Pancreas (tissue), 10 donors: Measurements from ENCODE around the gene SETD7. TPM values are rescaled to one million over a fixed set of nuclear protein-coding genes. Genes with fewer than 3 reads are reported as not detected.
A peak's percentile ranks its signal among the peaks of the same experiment; 100 is the strongest.

ENCODE experiments used
- ATAC-seq, 4 donors: fragments of 200-7000 bp; cut with Tn5 transposase; one replicate each; pipeline versions ENCODE4 v1.8.0 to v1.9.1; 2020; ENCODE audit warnings: mild to moderate bottlenecking in 4 of 4, moderate library complexity in 4 of 4
- DNase-seq, 6 donors: peaks; one replicate each; pipeline ENCODE4 v3.0.0-alpha.2; 2020
- FAIRE-seq: peaks from 2 replicates; lab custom pipeline; 2012; peaks lifted over from hg19 to GRCh38; lab: Jason Lieb, UNC
- H3K27ac ChIP-seq, 4 donors: fragments of 200-600 bp; sonication (generic); 1 replicate in 3 of 4; 2 replicates in 1 of 4; pipeline versions ENCODE4 v1.5.0 to v1.8.0; 2020
- H3K27me3 ChIP-seq, 4 donors: fragments of 200-600 bp; one replicate each; pipeline ENCODE4 v1.8.0; 2021
- H3K36me3 ChIP-seq, 3 donors: fragments of 200-600 bp; sonication (generic) in 1 of 3; one replicate each; pipeline versions ENCODE4 v1.5.0 to v1.8.0; 2020 to 2021
- H3K4me1 ChIP-seq, 3 donors: fragments of 200-600 bp; one replicate each; pipeline ENCODE4 v1.8.0; 2021
- H3K4me3 ChIP-seq, 4 donors: fragments of 200-600 bp; sonication (generic) in 2 of 4; one replicate each; pipeline versions ENCODE4 v1.5.0 to v1.8.0; 2020 to 2021
- H3K9me3 ChIP-seq, 4 donors: fragments of 200-600 bp; one replicate each; pipeline ENCODE4 v1.8.0; 2021
- CTCF ChIP-seq, 4 donors: fragments of 200-600 bp; sonication (generic) in 3 of 4; IDR thresholded peaks; one replicate each; pipeline versions ENCODE4 v1.5.0 to v1.8.0; 2021; ENCODE audit warnings: antibody characterized with exemption in 4 of 4
- WGBS, 2 donors: extraction: QIAGEN DNeasy Blood & Tissue Kit; methylation state at CpG; one replicate each; pipeline ENCODE4 v1.1.7; 2013; 5-methylcytosine and 5-hydroxymethylcytosine counted together
- intact Hi-C, 3 donors: fragments of 100-400 bp; cut with DNase I; formaldehyde crosslinking; loops; one replicate each; pipeline versions ENCODE4 v1.11.1 to v1.14.2; 2022
- polyA plus RNA-seq, 2 donors: library from polyadenylated mRNA; stranded (reverse); fragments of 200-250 nt; gene quantifications; one replicate each; pipeline ENCODE4 v1.2.3, GENCODE V29; 2013
- total RNA-seq, 6 donors: library from RNA; stranded (reverse); fragmentation: NEBNext Ultra II Directional in 4 of 6; extraction: Animal tissue kit (Norgen Biotek cat#: 25700) in 4 of 6; gene quantifications; one replicate each; pipeline versions ENCODE4 v1.2.1 to v1.2.4, GENCODE V29; 2021 to 2023
- donor health status: healthy with polysubstance abuse.
- donor health status: DM: no; HTN: no; CAD: no; lungs with moderate emphysema.
- donor health status: DM: no; HTN: no; CAD: no.
- donor health status: control.
- donor health status: control.
- donor health status: Bipolar disorder and iron deficiency.
- donor health status: DM: yes; HTN: yes; CAD: no.
- donor health status: DM: no; HTN: no; CAD: no.
- donor health status: DM: no; HTN: no; CAD: no.
- donor health status: DM: yes; HTN: yes; CAD: no.

SETD7 gene
- total and polyA plus RNA-seq, 8 donors, result 7.1 to 25.1 (median 15.8) TPM

GRCh38 chr4:139535228-139535870 is 20.7 kb downstream of the SETD7 start:
- TF ChIP-seq CTCF (IDR thresholded peaks at IDR 0.05), result no peak
- no peaks in the 10 kb centered on the region for H3K27me3 ChIP-seq
- 37 to 38% methylated on average over 2 of the region's 2 CpGs for WGBS, 2 donors
- no peaks in the 10 kb centered on the region for H3K9me3 ChIP-seq
- no peak overlapping the region for H3K4me3 ChIP-seq
- ATAC-seq (peak; percentile 40 to 60 (median 47)), FAIRE-seq (no peak), DNase-seq (no peak)
- intact Hi-C loops, result no loop called here
- peaks cover 8 to 19% (median 10%) of the 10 kb centered on the region in 3 donors for H3K4me1 ChIP-seq
- no peaks in the 10 kb centered on the region for H3K36me3 ChIP-seq
- peak overlapping the region in 3 of 4 donors; percentile 9 to 37 (median 12) for H3K27ac ChIP-seq

DNA sequence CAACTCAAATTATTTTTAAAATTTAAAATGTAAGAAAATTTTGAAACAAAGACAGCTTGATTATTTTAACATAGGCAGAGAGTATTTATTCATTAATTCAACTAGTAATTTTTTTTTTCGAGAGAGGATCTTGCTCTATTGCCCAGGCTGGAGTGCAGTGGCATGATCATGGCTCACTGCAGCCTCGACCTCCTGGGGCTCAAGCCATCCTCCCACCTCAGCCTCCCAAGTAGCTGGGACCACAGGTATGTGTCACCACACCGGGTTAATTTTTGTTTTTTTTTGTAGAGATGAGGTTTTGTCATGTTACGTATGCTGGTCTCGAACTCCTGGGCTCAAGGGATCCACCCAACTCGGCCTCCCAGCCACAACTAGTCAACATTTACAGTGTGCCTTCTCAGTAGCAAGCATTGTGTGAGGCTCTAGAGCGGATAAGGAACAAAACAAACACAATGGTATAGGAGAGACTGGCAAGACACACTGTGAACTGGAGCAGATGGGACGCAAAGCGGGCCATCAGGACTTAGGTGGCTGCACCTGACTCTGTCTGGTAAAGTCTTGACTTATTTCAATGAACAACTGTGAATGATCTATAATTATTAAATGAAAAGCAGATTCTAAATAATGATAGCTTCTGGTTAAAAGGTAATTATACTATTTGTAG is 21.6 kb downstream of the SETD7 start:
- Histone ChIP-seq H3K9me3 (no peaks in the 10 kb centered on the region), H3K36me3 (no peaks in the 10 kb centered on the region), H3K4me1 (peaks cover 8 to 19% (median 10%) of the 10 kb centered on the region in 3 donors), H3K27ac (peak overlapping the region in 2 of 4 donors; percentile 12 to 20), H3K4me3 (no peak overlapping the region), H3K27me3 (no peaks in the 10 kb centered on the region)
- intact Hi-C loops, result no loop called here
- peak in 1 of 6 donors; percentile 36 for DNase-seq
- peak; percentile 73 to 80 (median 75) for ATAC-seq
- no peak for TF ChIP-seq CTCF (IDR thresholded peaks at IDR 0.05)
- FAIRE-seq, result no peak
- WGBS, 2 donors, result 55 to 70% methylated on average over 9 of the region's 9 CpGs

GRCh38 chr4:139533511-139533910 is 22.5 kb downstream of the SETD7 start:
- Histone ChIP-seq H3K36me3 (no peaks in the 10 kb centered on the region), H3K9me3 (no peaks in the 10 kb centered on the region), H3K27me3 (no peaks in the 10 kb centered on the region), H3K27ac (no peak overlapping the region), H3K4me1 (peaks cover 8 to 19% (median 10%) of the 10 kb centered on the region in 3 donors), H3K4me3 (no peak overlapping the region)
- ATAC-seq (no peak), FAIRE-seq (no peak), DNase-seq (no peak)
- intact Hi-C loops, result no loop called here
- 62 to 75% methylated on average over 3 of the region's 3 CpGs for WGBS, 2 donors
- TF ChIP-seq CTCF (IDR thresholded peaks at IDR 0.05), result no peak

DNA sequence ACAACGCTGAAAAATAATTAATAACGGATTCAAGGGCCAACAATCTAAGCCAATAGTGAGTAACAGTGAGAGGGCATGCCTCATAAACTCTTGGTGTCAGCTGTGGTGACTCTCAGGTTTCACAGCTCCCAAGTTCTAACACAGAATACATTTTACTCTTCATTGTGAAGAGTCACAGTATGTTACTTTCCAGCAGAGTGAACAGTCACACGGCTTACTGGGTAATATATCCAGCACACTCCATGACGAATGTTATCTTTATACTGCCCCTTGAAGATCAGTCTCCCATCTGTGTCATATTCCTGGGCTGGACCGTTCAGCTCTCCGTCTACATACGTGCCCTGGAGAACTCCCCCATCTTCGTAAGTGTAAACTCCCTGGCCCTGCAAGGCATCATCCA is 23.1 kb downstream of the SETD7 start:
- H3K4me1 ChIP-seq, result peaks cover 8 to 19% (median 10%) of the 10 kb centered on the region in 3 donors
- peaks cover 0 to 5% (median 0%) of the 10 kb centered on the region in 3 donors for H3K36me3 ChIP-seq
- no peak overlapping the region for H3K4me3 ChIP-seq
- FAIRE-seq (no peak), ATAC-seq (no peak), DNase-seq (no peak)
- intact Hi-C loops, result no loop called here
- H3K9me3 ChIP-seq, result no peaks in the 10 kb centered on the region
- WGBS, 2 donors, result 69 to 73% methylated on average over 8 of the region's 8 CpGs
- no peaks in the 10 kb centered on the region for H3K27me3 ChIP-seq
- H3K27ac ChIP-seq, result no peak overlapping the region
- TF ChIP-seq CTCF (IDR thresholded peaks at IDR 0.05), result no peak
